TTC549 (cell line): Measurements from ENCODE around the gene CAMK2D.
"Not testable (repeated sequence)": the region's sequence is repeated elsewhere in the genome, so short reads cannot be mapped to it uniquely, and the experiment has no call there.

Experiments
- FAIRE-seq: peaks from 2 replicates; lab custom pipeline; 2012; peaks lifted over from hg19 to GRCh38; lab: Jason Lieb, UNC

Gene CAMK2D

DNA sequence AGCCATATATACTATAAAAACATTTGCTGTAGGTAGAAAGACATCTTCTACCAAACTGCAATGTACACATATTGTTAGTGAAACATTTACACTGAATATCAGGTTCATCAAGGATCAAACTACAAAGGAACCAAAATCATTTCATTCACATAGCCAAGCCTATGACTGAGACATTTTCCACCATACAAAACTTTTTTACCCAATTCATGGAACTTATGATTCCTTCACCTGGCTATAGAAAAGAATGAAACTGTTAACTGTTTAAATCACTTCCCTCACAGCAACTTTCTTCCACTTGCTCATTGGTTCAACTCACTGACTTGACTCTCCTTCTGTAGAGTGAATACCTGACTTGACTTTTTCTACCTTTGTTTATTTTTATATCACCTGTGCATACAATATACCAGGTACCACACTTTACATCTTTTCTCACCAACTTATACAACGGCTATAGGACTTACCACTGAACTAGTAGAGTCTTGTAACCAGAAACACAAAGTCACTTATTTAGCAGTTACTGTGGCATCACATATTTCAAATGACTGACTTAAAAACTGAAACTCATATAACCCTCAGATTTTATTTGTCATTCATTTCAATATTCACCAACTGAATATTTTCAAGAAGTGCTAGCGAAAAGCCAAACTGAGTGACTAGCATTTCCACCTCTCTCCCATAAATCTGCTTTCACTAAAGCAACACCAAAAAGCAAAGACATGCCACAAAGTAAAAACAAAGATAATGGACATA, 30.9 kb downstream of the CAMK2D start:
- FAIRE-seq, result no peak

DNA sequence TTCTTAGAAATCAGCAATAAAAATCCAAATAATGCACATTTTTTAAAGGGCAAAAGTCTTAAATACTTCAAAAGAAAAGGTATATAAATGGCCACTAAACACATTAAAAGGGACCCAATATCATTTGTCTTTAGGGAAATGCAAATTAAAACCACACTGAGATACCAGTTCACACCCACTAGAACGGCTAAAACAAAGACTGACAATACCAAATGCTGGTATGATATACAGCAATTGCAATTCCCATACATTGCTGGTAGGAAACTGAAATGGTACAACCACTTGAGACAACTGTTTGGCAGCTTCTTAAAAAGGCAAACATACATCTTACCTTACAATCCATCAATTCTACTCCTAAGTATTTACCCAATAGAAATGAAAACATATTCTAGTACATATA, 33.7 kb downstream of the CAMK2D start:
- FAIRE-seq, result no peak

DNA sequence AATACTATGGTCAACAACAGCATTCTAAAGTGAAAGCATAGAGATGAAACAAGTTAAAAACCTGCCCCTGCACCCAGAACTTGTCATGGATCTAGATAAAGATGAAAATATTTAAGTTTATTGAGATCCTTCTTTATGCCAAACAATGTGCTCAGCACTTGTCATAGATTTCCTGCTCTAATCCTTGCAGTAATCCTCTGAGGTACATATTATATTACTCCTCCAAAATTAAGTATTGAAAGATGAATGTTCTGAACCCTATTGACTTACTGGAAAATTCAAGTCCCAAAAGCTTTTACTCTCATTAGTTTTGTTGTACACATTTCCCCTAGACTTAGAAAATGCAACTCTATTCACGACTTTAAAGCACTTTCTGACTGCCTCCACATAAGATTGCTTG, 35.6 kb downstream of the CAMK2D start:
- no peak for FAIRE-seq

DNA sequence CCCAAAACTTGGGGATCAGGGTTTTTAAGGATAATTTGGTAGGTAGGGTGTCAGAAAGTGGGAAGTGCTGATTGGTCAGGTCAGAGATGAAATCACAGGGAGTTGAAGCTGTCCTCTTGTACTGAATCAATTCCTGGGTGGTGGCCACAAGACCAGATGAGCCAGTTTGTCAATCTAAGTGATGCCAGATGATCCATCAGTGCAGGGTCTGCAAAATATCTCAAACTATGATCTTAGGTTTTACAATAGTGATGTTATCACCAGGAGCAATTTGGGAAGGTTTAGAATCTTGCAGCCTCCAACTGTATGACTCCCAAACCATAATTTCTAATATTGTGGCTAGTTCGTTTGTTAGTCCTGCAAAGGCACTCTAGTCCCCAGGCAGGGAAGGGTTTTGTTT, 43.3 kb downstream of the CAMK2D start:
- FAIRE-seq, result no peak

DNA sequence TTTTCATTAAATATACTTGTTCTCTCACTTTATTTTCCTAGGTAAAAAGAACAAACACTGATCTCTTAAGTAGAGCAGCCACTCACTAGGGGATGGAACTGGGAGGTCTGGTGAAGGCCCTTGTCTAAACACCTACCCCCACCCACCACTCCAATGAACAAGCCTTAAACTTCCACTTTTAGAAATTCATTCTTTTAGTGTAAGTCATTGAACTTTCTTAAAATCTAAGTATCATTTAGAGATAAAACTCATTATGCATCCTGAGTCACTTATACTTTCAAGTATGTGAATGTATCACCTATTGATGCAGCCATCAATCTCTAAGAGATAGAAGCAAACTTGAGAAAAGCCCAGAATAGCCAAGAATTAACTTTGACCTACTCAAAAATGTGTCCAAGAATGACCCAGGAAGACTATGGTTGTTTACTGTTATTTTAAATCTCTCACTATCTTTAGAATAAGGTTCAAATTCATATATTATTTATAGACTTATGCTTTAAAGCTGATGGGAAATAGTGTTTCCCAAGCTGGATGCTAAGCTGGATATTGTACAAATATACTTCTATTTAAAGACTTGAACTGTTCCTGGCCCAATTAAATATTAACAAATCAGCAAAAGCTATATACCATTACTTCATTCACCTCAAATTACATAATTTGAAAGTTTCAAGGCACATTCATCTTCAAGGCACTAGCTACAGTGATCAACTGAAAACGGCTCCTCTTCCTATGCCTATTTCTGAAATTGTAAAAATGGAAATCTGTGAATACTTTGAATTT, 49.5 kb downstream of the CAMK2D start:
- FAIRE-seq, result no peak

DNA sequence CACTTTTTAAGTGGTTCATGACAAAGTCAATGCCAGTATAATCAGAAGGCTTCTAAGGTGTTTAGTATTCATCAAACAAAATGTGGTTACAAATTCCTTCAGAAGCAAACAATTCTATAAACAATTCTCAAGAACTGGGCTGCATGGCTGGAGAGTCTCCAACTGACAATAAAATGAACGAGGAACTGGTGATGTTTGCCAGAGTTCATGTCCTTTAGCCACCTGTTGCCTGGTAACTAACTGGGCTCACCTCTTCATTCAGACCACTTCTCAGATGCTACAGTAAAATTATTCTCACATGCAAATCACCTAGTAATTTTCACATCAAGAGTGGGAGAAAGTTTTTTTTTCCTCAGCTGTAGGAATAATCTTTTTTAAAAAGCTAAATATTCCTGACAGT, 53.3 kb downstream of the CAMK2D start:
- FAIRE-seq, result no peak

DNA sequence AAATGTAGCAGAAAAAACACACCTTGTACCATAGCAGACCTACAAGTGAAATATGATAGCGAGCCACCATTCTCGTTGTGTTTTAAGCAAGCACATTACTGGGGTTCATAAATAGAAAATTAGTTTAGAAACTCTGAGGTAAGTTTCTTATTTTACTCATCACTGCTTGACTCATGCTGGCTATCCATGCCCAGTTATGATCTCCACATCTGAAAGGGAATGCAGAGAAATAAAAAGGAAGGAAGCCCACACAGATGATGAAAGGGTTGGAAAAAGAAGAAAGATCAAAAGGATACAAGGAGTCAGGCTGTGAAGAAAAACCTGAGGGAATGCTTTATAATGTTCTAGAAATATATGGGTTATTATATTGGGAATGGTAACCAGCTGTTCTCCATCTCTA, 54.5 kb downstream of the CAMK2D start:
- FAIRE-seq, result no peak

DNA sequence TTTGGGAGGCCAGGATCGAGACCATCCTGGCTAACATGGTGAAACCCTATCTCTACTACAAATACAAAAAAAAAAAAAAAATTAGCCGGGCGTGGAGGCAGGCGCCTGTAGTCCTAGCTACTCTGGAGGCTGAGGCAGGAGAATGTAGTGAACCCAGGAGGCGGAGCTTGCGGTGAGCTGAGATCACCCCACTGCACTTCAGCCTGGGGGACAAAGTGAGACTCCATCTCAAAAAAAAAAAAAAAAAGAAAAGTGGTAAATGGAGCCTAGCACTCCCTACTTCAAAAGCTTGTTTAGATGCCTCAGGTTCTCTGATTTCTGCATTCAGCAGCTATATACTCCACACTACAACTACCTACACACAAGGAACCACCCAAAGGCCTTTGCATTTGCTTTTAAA, 56.4 kb downstream of the CAMK2D start:
- FAIRE-seq, result not testable (repeated sequence)

DNA sequence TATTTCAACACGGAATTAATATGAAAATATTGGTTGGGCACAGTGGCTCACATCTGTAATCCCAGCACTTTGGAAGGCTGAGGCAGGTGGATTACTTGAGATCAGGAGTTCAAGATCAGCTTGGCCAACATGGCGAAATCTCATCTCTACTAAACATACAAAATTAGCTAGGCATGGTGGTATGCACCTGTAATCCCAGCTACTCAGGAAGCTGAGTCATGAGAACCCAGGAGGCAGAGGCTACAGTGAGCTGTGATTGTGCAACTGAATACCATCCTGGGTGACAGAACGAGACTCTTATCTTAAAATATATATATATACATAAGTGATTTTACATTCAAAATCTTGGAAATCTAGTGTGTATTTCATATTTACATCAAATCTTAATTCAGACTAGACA, 58.9 kb downstream of the CAMK2D start:
- not testable (repeated sequence) for FAIRE-seq

DNA sequence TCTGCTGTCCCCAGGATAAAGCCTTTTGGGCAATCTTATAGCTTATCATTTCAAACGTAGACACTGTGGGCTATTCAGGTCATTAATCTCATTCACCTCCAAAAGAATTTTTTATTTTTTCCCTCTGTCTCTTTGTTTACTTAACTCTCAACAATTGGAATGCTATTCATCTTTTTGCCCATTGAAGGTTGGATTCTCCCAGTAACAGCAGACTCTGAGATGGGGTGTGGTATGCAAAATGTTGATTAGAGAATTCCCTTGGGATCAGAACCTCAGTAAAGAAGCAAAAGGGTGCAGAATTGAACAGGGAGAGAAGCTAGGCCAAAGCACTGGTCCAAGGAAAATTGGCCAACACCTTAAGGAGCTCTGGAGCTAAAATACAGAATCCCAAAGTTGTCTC, 60.4 kb downstream of the CAMK2D start:
- no peak for FAIRE-seq

DNA sequence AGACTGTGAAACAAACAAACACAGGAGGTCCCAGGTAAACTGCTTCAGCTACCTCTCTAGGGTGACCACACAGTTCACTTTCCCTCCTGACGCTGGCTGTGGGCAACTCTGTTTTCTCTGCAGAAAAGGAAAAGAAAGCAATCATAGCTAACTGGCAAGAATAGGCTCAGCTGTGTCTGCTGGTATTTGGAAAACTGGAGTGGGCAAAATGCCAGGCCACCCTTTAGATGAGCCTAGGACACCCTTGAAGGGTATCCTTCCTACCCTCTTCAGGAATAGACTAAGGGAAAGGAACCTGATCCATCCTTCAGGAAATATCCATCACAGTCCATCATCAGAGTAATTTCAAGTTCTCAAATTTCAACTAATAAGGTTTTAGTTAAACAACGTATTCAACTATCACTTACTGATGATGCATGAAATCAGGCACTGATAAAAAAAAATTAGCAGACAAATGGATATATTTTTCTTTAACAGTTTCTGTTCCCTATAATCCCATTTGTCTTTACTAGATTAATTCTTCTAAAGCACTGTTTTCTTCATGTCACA, 60.9 kb downstream of the CAMK2D start:
- no peak for FAIRE-seq

DNA sequence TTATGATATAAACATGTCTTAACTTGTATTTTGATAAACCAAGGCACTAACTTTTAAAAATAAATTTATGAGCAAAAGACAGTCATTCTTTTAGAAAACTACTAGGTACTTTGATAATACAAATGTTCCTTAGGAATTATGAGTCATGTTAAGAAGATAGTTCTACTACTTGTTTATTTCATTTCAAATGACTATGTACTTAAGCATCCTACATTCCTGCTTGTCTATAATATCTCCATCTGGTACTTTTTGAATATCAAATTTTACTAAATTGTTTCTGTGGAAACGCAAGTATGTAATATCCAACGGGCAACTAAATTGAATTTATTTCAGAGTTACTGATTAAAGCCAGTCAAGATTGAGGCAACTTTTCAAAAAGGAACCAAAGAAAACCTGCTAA, 61.8 kb downstream of the CAMK2D start:
- FAIRE-seq, result no peak

DNA sequence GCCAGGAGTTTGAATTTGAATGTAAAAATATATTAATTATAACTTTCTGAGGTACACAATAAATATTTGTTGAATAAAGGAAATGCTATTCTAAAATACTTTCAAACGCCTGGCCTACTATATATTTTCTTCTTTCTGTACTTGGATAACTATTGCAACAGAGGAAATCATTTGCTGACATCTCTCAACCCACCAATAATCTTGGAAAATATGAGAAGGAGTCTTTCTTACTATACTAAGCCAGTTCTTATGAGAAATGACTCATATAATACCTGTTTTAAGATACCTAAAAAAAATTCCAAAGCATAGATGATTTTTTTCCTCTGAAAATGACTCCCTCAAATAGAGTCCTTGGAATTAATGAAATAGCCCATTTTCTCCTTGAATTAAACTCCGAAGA, 64.1 kb downstream of the CAMK2D start:
- no peak for FAIRE-seq

DNA sequence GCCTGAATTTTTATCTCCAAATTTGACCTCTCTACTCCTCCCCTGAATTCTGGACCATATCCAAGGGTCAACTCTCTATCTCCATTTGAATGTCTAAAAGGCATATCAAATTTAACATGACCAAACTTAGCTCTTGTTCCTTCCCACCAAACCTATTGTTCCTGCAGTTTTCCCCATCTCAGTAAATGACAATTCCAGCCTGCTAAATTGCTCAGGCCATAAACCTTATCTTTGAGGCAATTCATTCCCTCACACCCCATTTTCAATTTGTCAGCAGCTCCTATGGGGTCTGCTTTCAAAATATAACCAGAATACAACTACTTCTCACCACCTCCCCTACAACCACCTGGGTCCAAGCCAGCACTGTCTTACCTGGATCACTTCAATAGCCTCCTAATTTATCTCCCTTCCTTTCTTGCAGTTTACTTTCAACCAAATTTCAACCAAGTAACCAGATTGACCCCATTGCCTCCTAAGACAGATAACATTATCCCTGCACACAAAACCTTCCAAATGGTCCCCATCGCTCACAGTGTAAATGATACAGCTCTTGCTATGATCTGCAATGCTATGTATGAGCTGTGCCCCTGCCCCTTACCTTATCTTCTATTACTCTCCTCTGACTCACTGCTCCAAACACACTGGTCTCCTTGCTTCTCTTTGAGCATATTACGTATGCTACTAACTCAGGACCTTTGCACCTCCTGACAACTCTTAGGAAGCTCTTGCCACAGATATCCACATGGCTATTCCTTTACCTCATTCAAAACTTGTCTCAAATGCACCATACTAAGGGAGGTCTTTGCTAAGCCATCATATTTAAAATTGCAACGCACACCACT, 66.0 kb downstream of the CAMK2D start:
- no peak for FAIRE-seq

DNA sequence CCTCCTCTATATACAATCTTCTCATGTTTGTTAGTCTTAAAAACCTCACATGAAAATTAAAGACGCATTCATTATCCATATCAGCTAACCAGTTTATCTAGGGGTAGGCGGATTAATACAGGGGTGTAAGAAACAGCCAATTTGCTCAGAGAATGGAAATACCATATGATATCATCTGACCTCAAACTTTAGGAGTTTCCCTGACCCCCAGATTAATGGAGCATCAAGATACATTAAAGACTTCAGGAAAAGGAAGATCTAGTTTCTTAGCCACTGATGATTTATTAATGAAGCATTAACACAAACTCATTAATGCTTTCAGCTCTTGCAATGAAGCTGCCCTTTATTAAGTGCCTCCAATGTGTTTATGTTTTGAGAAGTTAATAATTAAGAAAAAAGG, 67.5 kb downstream of the CAMK2D start:
- no peak for FAIRE-seq

DNA sequence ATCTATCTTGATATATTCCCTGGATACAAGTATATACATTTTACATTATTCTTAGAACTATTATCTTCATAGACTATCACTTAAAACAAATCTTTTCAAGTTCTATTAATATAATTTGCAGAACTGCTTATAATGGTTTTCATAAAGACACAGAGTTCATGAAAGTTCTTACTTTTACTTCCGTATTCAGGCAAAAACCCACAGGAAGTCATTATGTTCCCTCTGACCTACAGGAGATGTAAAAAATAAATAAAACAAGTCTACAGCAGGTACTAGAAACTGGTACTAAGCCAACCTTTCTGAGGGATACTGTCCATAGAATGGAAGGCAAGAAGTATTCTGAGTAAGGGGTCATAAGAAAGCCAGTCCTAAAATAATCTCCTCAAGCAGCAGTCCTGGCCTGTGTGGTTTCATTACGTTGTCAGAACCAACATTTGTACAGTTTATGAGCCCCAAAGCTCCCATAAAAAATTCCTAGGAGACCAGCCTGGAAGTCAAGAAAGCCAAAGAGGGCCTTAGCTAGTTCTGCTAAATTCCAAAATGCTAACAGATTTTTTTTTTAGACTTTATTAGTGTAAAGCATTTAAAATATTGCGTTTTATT, 68.6 kb downstream of the CAMK2D start:
- FAIRE-seq, result no peak

DNA sequence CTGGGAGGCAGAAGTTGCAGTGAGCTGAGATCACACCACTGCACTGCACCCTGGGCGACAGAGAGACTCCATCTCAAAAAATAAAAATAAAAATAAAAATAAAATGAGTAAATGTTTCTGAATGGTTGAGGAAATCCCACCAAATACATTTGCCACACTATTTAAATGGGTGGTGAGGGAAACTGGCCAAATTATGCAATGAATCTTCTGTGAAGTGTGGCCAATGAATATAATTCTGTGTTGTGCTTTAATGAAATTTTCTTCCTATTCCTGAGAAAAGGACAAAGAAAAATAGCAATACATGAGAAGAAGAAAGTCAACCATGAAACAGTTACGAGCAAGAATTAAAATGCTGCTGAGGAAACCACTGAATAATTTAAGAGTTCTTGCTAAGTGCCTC, 69.9 kb downstream of the CAMK2D start:
- no peak for FAIRE-seq

DNA sequence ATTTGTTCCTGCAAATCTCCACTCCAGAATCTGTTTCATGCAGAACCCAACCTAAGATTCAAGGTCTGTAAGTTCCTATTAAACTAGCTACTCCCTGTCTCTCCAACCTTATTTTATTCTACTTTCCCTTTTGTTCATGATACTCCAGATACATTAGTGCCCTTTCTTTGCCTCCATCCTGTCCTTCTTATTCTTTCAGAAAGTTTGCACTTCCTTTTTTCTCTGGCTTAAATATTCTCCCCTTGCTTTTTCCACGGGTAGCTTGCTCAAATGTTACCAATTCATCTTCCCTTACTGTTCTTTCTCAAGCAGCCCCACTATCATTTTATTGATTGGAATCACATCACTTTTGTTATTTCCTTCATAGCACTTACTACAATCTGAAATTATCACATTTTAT, 72.1 kb downstream of the CAMK2D start:
- no peak for FAIRE-seq

DNA sequence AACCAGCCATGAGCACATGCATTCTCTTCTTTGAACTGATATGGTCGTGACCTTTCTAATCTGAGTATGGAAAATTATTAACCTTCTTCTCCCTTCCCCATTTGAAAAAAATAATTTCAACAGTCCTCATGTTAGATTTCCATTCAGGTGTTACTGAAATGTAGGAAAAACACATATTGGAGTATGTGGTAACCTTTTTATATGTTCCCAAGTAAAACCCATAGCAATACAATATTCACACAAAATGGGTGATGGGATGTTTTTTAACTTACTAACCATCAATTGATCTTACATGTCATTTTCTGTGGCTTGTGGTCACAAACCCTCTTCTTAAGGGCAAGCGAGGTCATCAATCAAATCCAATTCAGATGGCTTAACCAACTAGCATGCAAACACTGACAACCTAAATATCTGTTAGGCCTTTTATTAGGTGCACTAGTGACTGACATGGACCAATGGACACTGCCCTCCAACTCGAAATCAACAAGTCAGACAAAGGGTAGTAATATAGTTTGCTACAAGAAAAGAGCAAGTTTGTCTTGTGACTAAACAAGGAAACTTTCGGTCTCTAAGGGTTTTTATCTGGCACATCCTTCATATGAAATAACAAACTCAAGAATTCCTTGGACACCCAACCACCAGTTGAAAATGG, 74.3 kb downstream of the CAMK2D start:
- FAIRE-seq, result no peak

DNA sequence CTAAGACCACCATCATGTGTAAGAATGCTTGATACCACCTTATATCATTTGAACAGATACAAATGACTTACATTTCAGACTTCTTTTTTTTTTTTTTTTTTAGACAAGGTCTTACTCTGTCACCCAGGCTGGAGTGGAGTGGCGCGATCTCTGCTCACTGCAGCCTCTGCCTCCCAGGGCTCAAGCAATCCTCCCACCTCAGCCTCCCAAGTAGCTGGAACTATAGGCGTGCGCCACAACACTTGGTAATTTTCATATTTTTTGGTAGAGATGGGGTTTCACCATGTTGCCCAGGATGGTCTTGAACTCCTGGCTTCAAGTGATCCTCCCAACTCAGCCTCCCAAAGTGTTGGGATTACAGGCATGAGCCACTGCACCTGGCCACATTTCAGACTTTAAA, 76.4 kb downstream of the CAMK2D start:
- FAIRE-seq, result not testable (repeated sequence)

DNA sequence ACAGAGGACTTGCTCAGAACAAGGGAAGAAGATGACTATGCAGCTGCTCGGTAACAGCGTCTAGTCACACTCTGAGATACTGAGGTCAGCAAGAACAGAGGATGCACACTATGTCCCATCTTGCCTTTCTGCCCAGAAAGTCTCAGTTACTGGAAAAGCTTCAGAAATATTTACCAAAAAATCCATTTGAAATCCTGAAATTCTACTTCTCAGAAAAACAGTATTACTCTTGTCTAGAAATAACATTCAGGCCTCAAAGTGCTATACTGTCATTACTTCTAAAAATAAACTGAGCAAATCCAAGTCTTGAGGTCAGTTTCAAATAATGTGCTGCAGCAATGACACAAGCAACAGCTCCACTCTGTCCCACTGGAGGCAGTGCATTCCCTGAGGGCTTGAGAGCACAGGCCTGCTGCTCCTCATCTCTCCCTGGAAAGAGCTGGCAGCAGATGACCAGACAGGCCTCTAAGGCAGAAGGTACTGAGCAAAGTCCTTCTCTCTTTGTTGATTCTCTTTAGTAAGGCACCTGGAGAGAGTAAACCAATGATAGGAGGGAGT, 76.9 kb downstream of the CAMK2D start:
- FAIRE-seq, result no peak
